ENCODE data around the gene LAMA3. TPM values are rescaled to one million over a fixed set of nuclear protein-coding genes. Genes with fewer than 3 reads are reported as not detected.

Gene LAMA3
- total RNA-seq, 1 experiment from 2014 or later = 6.4 TPM

- Histone ChIP-seq H3K4me3 (peak within 1 kb of the TSS; percentile 67), H3K9me3 (no peaks in the 10 kb centered on the region), H3K27me3 (no peaks in the 10 kb centered on the region), H3K36me3 (no peaks in the 10 kb centered on the region)
- peak; percentile 78 for DNase-seq
These were observed 26.7 kb upstream of the LAMA3 start, which contains the start of gene ANKRD29 for GRCh38 chr18:23662309-23663263. Gene ANKRD29 (minus strand): TSS chr18:23662911. CDS start chr18:23662730, 181 bp downstream.

GRCh38 chr18:23664674-23665073 lies 24.6 kb upstream of the LAMA3 start:
- no peak for DNase-seq
- no peaks in the 10 kb centered on the region for H3K27me3 ChIP-seq
- H3K4me3 ChIP-seq = no peak overlapping the region
- H3K36me3 ChIP-seq = no peaks in the 10 kb centered on the region
- H3K9me3 ChIP-seq = no peaks in the 10 kb centered on the region

- no peak for DNase-seq
- Histone ChIP-seq H3K4me3 (no peak overlapping the region), H3K27me3 (no peaks in the 10 kb centered on the region), H3K9me3 (no peaks in the 10 kb centered on the region), H3K36me3 (no peaks in the 10 kb centered on the region)
These were observed 22.1 kb upstream of the LAMA3 start for GRCh38 chr18:23667114-23667513.

- Histone ChIP-seq H3K27me3 (no peaks in the 10 kb centered on the region), H3K9me3 (no peaks in the 10 kb centered on the region), H3K4me3 (no peak overlapping the region), H3K36me3 (no peaks in the 10 kb centered on the region)
- DNase-seq = peak; percentile 55
These were observed 20.5 kb upstream of the LAMA3 start for GRCh38 chr18:23668731-23669130.

- Histone ChIP-seq H3K36me3 (no peaks in the 10 kb centered on the region), H3K9me3 (no peaks in the 10 kb centered on the region), H3K4me3 (no peak overlapping the region), H3K27me3 (no peaks in the 10 kb centered on the region)
- DNase-seq = no peak
These were observed 20.0 kb upstream of the LAMA3 start for GRCh38 chr18:23669202-23669766.

- no peaks in the 10 kb centered on the region for H3K36me3 ChIP-seq
- no peak overlapping the region for H3K4me3 ChIP-seq
- H3K9me3 ChIP-seq = no peaks in the 10 kb centered on the region
- DNase-seq = no peak
- no peaks in the 10 kb centered on the region for H3K27me3 ChIP-seq
These were observed 19.3 kb upstream of the LAMA3 start for GRCh38 chr18:23669804-23670405.

- Histone ChIP-seq H3K9me3 (no peaks in the 10 kb centered on the region), H3K27me3 (no peaks in the 10 kb centered on the region), H3K36me3 (no peaks in the 10 kb centered on the region), H3K4me3 (no peak overlapping the region)
- peak; percentile 59 for DNase-seq
These were observed 17.7 kb upstream of the LAMA3 start for GRCh38 chr18:23671564-23671963.

GRCh38 chr18:23673725-23674124 lies 15.5 kb upstream of the LAMA3 start:
- Histone ChIP-seq H3K27me3 (no peaks in the 10 kb centered on the region), H3K4me3 (no peak overlapping the region), H3K36me3 (no peaks in the 10 kb centered on the region), H3K9me3 (no peaks in the 10 kb centered on the region; the same call in 1 of the 2 replicates)
- no peak for DNase-seq

- Histone ChIP-seq H3K36me3 (no peaks in the 10 kb centered on the region), H3K9me3 (no peaks in the 10 kb centered on the region; the same call in 1 of the 2 replicates), H3K4me3 (no peak overlapping the region), H3K27me3 (no peaks in the 10 kb centered on the region)
- DNase-seq = no peak
These were observed 14.0 kb upstream of the LAMA3 start for GRCh38 chr18:23675236-23675635.

- Histone ChIP-seq H3K27me3 (no peaks in the 10 kb centered on the region), H3K9me3 (no peaks in the 10 kb centered on the region; the same call in 1 of the 2 replicates), H3K4me3 (no peak overlapping the region), H3K36me3 (no peaks in the 10 kb centered on the region)
- DNase-seq = no peak
These were observed 13.4 kb upstream of the LAMA3 start for GRCh38 chr18:23675896-23676295.

GRCh38 chr18:23682045-23682444 lies 7.2 kb upstream of the LAMA3 start:
- no peaks in the 10 kb centered on the region; the same call in 1 of the 2 replicates for H3K9me3 ChIP-seq
- H3K27me3 ChIP-seq = no peaks in the 10 kb centered on the region
- DNase-seq = no peak
- H3K4me3 ChIP-seq = no peak overlapping the region
- H3K36me3 ChIP-seq = no peaks in the 10 kb centered on the region

GRCh38 chr18:23682472-23682871 lies 6.8 kb upstream of the LAMA3 start:
- Histone ChIP-seq H3K36me3 (no peaks in the 10 kb centered on the region), H3K9me3 (no peaks in the 10 kb centered on the region; the same call in 1 of the 2 replicates), H3K4me3 (no peak overlapping the region), H3K27me3 (no peaks in the 10 kb centered on the region)
- no peak for DNase-seq

- no peak overlapping the region for H3K4me3 ChIP-seq
- H3K9me3 ChIP-seq = no peaks in the 10 kb centered on the region; the same call in 1 of the 2 replicates
- H3K27me3 ChIP-seq = no peaks in the 10 kb centered on the region
- no peaks in the 10 kb centered on the region for H3K36me3 ChIP-seq
- DNase-seq = no peak
These were observed 6.1 kb upstream of the LAMA3 start for GRCh38 chr18:23683155-23683554.

- DNase-seq = peak; percentile 31
- H3K9me3 ChIP-seq = no peaks in the 10 kb centered on the region; the same call in 1 of the 2 replicates
- H3K36me3 ChIP-seq = no peaks in the 10 kb centered on the region
These were observed 5.6 kb upstream of the LAMA3 start for GRCh38 chr18:23683671-23684070.

GRCh38 chr18:23684515-23685197 lies 4.6 kb upstream of the LAMA3 start:
- peak; percentile 39 for DNase-seq
- Histone ChIP-seq H3K36me3 (no peaks in the 10 kb centered on the region), H3K27me3 (no peaks in the 10 kb centered on the region), H3K4me3 (peak overlapping the region; percentile 1; the same call in 1 of the 2 replicates), H3K9me3 (no peaks in the 10 kb centered on the region)

More at GRCh38 chr18:23683671-23684070, 5.6 kb upstream of the LAMA3 start:
- Histone ChIP-seq H3K27me3 (no peaks in the 10 kb centered on the region), H3K4me3 (no peak overlapping the region)

GRCh38 chr18:23688528-23688927 lies 725 bp upstream of the LAMA3 start:
- Histone ChIP-seq H3K4me3 (peak overlapping the region; percentile 63), H3K36me3 (peaks cover under 1% of the 10 kb centered on the region), H3K27me3 (no peaks in the 10 kb centered on the region), H3K9me3 (no peaks in the 10 kb centered on the region)
- DNase-seq = no peak
